T follicular helper cell (primary cell): ENCODE measurements around the gene ANO4.
"Not testable (repeated sequence)": the region's sequence is repeated elsewhere in the genome, so short reads cannot be mapped to it uniquely, and the experiment has no call there.

Source experiments
- DNase-seq: peaks from one replicate; pipeline ENCODE4 v3.0.0-alpha.2; 2020; ENCODE audit warnings: low read depth

ANO4 gene

GRCh38 chr12:101089271-101089670, 294.7 kb downstream of the ANO4 start:
- no peak for DNase-seq

DNA sequence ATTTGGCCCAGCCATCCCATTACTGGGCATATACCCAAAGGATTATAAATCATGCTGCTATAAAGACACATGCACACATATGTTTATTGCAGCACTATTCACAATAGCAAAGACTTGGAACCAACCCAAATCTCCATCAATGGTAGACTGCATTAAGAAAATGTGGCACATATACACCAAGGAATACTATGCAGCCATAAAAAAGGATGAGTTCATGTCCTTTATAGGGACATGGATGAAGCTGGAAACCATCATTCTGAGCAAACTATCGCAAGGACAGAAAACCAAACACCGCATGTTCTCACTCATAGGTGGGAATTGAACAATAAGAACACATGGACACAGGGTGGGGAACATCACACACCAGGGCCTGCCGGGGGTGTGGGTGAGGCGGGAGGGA, 295.6 kb downstream of the ANO4 start:
- DNase-seq = not testable (repeated sequence)

DNA sequence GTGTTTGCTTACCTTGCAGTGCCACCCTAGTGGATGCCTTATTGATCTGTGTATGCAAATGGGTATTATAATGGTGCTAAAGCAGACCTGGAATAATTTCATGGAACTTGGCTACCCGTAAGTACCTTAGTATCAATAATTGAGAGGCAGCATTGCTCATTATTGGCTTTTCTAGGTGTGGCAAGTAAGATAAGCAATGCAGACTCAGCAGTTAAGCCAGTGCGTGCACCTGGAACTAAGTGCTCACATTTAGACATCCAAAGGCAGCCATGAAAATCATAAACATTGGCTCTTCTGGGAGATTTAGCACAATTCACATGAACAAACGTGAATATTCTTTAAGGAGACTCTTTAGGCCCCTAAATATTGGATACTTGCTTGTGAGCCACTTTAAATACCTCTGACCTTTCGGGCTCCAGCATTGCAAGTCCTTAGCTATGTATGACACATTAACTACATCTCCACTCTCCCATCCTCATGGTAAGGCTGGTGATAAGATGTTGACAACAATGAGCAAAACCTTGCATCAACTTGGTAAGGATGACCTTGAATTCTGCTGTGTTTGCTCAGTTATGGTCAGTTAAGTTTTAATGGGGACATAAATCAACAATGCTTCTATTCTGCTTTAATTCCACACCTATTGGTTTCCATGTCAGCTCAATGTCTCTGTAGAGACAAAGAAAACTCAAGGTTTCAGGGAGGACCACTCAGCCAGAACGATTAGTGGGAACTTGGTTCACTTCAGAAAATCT, 303.4 kb downstream of the ANO4 start:
- no peak for DNase-seq

DNA sequence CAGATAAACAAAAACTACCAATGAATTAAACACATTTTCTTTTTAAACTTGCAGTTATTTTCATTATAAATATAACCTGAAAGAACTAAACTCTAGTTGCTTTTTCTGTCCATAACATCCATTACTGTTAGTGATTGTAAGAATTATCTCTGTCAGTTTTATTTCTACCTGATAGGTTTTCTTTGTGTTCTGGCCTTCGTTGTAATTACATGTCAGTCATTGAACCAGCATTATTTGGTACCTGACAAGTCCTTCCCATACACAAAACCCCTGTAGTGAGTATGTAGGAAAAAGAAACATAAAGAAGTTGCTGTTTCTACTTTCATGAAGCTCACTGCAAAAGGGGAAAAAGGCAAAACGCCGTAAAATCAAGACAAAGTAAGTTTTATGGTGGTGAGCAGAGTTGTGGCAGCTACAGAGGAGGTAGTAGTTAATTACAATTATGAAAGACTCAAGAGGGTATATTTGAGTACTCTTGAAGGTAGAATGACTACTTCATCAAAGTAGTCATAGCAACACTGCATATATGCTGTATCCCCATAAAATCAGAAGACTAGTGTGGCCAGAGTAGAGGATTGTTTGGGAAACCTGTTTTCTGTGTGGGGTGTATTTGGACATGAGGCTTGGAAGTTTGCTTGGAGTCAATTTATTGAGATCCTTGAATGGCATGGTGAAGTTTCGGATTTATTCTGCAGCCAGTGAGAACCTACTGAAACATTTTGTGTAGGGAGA, 312.6 kb downstream of the ANO4 start:
- no peak for DNase-seq

DNA sequence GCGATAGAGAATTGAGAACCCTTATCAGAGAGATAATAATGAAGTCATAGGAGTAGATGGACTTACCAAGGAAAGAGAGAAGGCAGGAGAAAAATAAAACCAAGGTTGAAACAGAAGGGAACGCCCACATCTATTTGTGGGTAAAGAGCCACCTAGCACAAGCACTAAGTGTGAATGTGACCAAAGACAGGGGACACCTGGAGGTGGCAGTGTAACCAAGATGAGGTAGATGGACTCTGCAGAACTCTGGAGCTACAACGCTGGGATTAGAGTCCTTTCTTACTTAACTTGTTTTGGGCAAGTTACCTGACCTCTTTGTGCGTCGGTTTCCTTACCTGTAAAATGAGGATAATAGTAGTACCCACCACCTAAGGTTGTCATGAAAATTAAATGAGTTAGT, 313.6 kb downstream of the ANO4 start:
- DNase-seq = no peak

DNA sequence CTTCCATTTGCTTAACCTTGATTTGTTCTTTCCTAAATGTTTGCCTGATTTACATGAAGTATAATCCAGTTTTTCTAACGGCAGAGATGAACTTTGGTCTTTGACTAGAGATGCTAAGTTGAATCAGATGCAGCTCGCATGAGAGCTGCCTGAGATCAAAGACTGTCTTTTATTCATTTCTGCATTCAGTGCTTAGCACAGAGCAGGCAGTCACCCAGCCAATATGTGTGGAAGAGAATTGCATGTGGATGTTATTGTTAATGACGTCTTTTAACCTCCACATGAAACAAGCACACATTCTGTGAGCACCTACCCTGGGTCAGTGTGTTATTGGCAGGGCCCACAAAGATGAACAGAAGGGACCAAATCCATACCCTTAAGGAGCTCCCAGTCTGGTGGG, 316.3 kb downstream of the ANO4 start:
- no peak for DNase-seq

DNA sequence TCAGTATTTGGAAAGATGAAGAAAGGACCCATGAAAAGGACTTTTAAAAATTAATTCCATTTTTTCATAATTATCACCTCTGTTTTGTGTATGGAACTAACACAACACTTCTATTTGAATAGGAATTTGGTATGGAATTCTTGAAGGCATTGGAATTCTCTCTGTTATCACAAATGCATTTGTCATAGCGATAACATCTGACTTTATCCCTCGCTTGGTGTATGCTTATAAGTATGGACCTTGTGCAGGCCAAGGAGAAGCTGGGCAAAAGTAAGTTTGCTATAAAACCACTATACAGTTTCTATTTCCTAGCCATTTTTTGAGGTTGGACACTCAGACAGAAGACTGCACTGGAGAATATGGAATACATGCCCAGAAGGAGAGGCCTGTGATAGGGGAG, 316.9 kb downstream of the ANO4 start:
- DNase-seq = no peak

GRCh38 chr12:101115326-101115725, 320.8 kb downstream of the ANO4 start:
- no peak for DNase-seq

DNA sequence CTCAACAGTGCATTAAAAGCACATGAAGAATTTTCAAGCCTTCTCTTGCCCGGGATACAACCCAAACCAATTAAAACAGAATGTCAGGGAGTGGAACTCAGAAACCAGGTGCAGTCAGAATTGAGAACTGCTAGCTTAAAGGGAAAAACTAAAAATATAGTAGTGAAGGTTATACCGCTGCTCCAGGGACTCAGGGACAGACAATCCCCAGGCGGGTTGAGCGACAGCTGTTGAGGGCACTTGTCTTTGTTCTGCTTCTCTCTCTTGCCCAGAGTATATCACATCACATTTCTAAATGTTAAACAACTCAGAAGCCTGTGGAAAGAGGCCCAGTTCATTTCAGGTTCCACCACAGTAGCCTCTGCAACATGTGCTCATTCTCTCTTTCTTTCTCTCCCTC, 322.3 kb downstream of the ANO4 start:
- DNase-seq = no peak

GRCh38 chr12:101117842-101118241, 323.3 kb downstream of the ANO4 start:
- DNase-seq = no peak

- DNase-seq = no peak
Measured at GRCh38 chr12:101127521-101128219, 333.1 kb downstream of the ANO4 start.

- DNase-seq = not testable (repeated sequence)
Measured at GRCh38 chr12:101145777-101146431, 351.3 kb downstream of the ANO4 start.

DNA sequence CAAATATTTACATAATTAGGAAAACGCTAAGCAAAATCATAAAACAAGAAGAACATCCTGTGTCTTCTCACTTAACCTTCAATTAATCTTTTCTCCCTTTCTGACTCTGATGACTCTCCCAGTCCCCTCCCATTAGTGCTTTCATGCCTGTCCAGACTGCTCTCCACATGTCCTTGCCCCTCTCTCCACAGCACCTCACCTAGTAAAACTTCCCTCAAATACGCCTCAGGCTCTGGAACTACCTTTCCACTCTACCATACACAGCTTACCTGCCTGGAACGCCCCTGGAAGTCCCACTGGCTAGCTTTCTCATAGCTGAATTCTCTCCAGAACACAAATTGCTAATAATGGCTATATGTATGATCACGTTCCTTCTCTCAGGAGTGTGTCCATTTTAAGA, 370.7 kb downstream of the ANO4 start:
- DNase-seq = no peak

DNA sequence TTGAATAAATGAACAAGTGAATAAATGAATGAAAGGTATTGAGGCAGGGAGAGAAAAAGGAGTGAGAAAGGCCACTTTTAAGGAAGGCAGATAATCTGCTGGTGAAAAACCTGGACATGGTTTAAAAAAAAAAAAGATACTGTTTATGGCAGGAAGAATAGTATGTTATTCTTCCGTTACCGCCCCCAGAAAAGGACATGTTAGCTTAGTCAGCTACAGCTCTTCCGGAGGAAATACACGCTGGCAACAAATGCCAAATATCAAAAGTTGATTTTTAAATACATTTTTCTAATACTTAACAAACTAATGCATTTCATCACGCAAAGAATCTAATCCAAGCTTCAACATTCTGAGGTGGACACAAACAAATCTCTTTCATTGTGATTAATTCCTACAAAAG, 372.3 kb downstream of the ANO4 start:
- DNase-seq = no peak

DNA sequence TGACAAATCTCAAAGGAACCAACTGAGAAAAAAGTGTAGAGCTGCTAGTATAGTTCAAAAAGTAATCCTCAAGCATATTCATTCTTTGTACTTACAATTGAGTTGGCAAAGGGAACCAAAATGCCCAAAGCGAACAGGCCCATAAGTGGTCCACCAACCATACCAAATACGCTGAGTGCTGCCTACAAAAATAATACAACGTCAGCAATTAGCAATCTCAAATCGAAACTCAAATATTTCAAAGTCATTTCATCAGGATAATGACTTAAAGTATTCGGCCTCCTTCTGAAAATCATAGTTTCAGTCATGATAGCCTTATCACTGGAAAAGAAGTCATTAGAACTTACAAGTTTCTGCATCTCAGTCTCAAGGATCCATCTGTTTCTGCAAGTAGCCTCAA, 373.4 kb downstream of the ANO4 start:
- DNase-seq = no peak

- DNase-seq = no peak
Measured at GRCh38 chr12:101172316-101172715, 377.7 kb downstream of the ANO4 start.

- no peak for DNase-seq
Measured at GRCh38 chr12:101173197-101173749, 378.7 kb downstream of the ANO4 start.

DNA sequence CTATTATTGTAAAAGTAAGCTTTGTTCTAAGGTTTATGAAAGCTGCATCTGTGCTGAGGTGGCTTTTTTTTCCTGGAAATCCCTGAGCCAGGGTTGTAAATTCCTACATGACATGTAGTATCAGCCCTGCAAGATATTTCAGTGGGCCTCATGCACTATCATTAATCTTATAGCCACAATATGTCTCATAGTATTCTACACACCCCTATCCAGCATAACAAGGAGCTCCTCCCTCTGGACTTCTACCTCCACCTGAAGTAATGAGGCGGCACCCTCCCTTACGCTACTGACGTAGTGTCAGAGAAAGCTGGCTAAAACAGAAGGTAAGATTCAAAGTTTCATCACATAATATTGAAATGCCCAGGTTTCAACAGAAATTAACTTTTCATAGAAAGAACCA, 380.0 kb downstream of the ANO4 start:
- DNase-seq = no peak
